WTC11 (cell line): ENCODE results near the gene GUCD1.

Experiments
- ATF2 ChIP-seq: sonication (generic); formaldehyde crosslinking; IDR thresholded peaks from 2 replicates; pipeline ENCODE4 v1.8.1; 2022; ENCODE audit warnings: low read depth, missing genetic modification reagents, borderline replicate concordance
- ATF6 ChIP-seq: sonication (generic); formaldehyde crosslinking; IDR thresholded peaks from 2 replicates; pipeline ENCODE4 v1.8.1; 2023; ENCODE audit warnings: mild to moderate bottlenecking, missing genetic modification reagents
- CTCF ChIP-seq: fragments of 200-600 bp; IDR thresholded peaks from 2 replicates; pipeline ENCODE4 v1.8.0; 2022; ENCODE audit warnings: antibody characterized with exemption
- FOXP1 ChIP-seq: sonication (generic); formaldehyde crosslinking; IDR thresholded peaks from 2 replicates; pipeline ENCODE4 v1.8.0; 2022; ENCODE audit warnings: missing genetic modification reagents, mild to moderate bottlenecking, moderate library complexity, borderline replicate concordance
- HMGXB4 ChIP-seq: sonication (generic); formaldehyde crosslinking; IDR thresholded peaks from 2 replicates; pipeline ENCODE4 v1.8.1; 2023; ENCODE audit warnings: mild to moderate bottlenecking, moderate library complexity, missing genetic modification reagents
- IRF2 ChIP-seq: sonication (generic); formaldehyde crosslinking; IDR thresholded peaks from 2 replicates; pipeline ENCODE4 v1.8.0; 2022; ENCODE audit warnings: low read depth, missing genetic modification reagents, borderline replicate concordance
- MAX ChIP-seq: sonication (generic); formaldehyde crosslinking; IDR thresholded peaks from 2 replicates; pipeline ENCODE4 v1.8.0; 2022; ENCODE audit warnings: mild to moderate bottlenecking, missing genetic modification reagents
- OVOL2 ChIP-seq: fragments of 250-450 bp; sonication (Bioruptor Pico); IDR thresholded peaks from 2 replicates; pipeline ENCODE4 v1.9.0; 2021; ENCODE audit warnings: mild to moderate bottlenecking, borderline replicate concordance
- RORB ChIP-seq: fragments of 250-450 bp; sonication (Bioruptor Pico); IDR thresholded peaks from 2 replicates; pipeline ENCODE4 v1.9.0; 2021; ENCODE audit warnings: mild to moderate bottlenecking
- SMAD3 ChIP-seq: sonication (generic); formaldehyde crosslinking; IDR thresholded peaks from 2 replicates; pipeline ENCODE4 v1.8.0; 2022; ENCODE audit warnings: missing genetic modification reagents, mild to moderate bottlenecking, borderline replicate concordance
- TCF7 ChIP-seq: sonication (generic); formaldehyde crosslinking; IDR thresholded peaks from 2 replicates; pipeline ENCODE4 v1.8.0; 2022; ENCODE audit warnings: mild to moderate bottlenecking, low read depth, missing genetic modification reagents, moderate library complexity
- USF2 ChIP-seq: sonication (generic); formaldehyde crosslinking; IDR thresholded peaks from 2 replicates; pipeline ENCODE4 v1.8.1; 2023; ENCODE audit warnings: mild to moderate bottlenecking, missing genetic modification reagents, moderate library complexity
- ZSCAN18 ChIP-seq: fragments of 250-450 bp; sonication (Bioruptor Pico); IDR thresholded peaks from 2 replicates; pipeline ENCODE4 v2.1.2; 2022; ENCODE audit warnings: mild to moderate bottlenecking, moderate library complexity

GRCh38 chr22:24593836-24594568 lies 39.1 kb upstream of the GUCD1 start:
- TF ChIP-seq CTCF (no peak), SMAD3 (no peak), TCF7 (CRISPR knock-in tag) (no peak), ZSCAN18 (no peak), ATF6 (CRISPR knock-in tag) (no peak), IRF2 (CRISPR knock-in tag) (no peak), USF2 (CRISPR knock-in tag) (no peak), FOXP1 (CRISPR knock-in tag) (no peak), HMGXB4 (no peak), MAX (no peak), RORB (CRISPR knock-in tag) (no peak), ATF2 (CRISPR knock-in tag) (no peak), OVOL2 (CRISPR knock-in tag) (no peak)
